Endothelial cell (in vitro differentiated cells): ENCODE measurements around the gene BABAM2. TPM values are rescaled to one million over a fixed set of nuclear protein-coding genes. Genes with fewer than 3 reads are reported as not detected.

ENCODE experiments used
- DNase-seq: peaks from one replicate; pipeline ENCODE4 v3.0.0; 2021; ENCODE audit warnings: low spot score
- H3K27ac Mint-ChIP-seq: one replicate; pipeline ENCODE4 v1.8.0; 2021; ENCODE audit warnings: mixed read lengths, inconsistent platforms; ENCODE audit not compliant: unreplicated experiment
- H3K27me3 Mint-ChIP-seq: one replicate; pipeline ENCODE4 v1.8.0; 2021; ENCODE audit warnings: mild to moderate bottlenecking, moderate library complexity, mixed read lengths, inconsistent platforms; ENCODE audit not compliant: unreplicated experiment
- H3K36me3 Mint-ChIP-seq: one replicate; pipeline ENCODE4 v1.8.0; 2021; ENCODE audit warnings: mild to moderate bottlenecking, low read depth, mixed read lengths, inconsistent platforms; ENCODE audit not compliant: unreplicated experiment
- H3K4me1 Mint-ChIP-seq: one replicate; pipeline ENCODE4 v1.8.0; 2021; ENCODE audit warnings: mild to moderate bottlenecking, mixed read lengths, inconsistent platforms; ENCODE audit not compliant: unreplicated experiment
- H3K4me3 Mint-ChIP-seq: one replicate; pipeline ENCODE4 v1.8.0; 2021; ENCODE audit warnings: mild to moderate bottlenecking, mixed read lengths, inconsistent platforms; ENCODE audit not compliant: unreplicated experiment
- H3K9me3 Mint-ChIP-seq: one replicate; pipeline ENCODE4 v1.8.0; 2021; ENCODE audit warnings: mixed read lengths, inconsistent platforms; ENCODE audit not compliant: unreplicated experiment
- CTCF ChIP-seq: fragments of 200-600 bp; sonication (generic); IDR thresholded peaks from one replicate; pipeline ENCODE4 v1.5.0; 2021; ENCODE audit warnings: antibody characterized with exemption; ENCODE audit not compliant: unreplicated experiment
- total RNA-seq: library from RNA; stranded (reverse); fragmentation: NEBNext Ultra II Directional; extraction: Animal tissue kit (Norgen Biotek cat#: 25700); gene quantifications from one replicate; pipeline ENCODE4 v1.2.1, GENCODE V29; 2021; ENCODE audit not compliant: unreplicated experiment

BABAM2 gene
- total RNA-seq, 1 donor from 2014 or later: 40.2 TPM

DNA sequence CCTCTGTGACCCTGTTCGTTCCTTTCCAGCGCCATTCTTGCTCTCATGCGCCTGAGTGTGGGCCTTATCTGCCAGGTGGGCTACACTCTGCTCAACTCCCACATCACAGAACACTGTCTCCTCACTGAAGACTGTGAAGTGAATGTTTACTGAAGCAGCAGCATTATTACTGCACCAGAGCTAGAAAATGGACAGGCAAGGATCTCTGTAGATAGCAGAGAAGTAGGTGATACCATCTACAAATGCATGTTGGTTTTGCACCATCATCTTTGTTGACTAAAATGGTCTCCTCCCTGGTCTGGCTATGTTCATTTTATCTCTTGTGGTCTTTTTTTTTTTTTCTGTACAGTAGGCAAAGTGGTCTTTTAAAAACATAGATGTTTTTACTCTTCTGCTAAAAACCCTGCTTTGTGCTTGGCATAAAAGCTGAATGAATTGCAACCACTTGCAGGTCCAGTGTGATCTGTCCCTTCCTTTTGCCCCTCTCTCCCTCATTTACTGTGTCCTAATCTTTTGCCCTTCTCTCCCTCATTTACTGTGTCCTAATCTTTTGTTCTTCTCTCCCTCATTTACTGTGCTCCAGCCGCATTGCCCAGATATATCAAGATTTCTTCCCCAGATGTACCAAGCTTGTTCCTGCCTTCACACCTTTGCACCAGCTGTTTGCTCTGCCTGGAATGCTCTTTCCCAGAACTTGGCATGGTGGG lies 35.4 kb downstream of the BABAM2 start:
- H3K9me3 Mint-ChIP-seq: no peaks in the 10 kb centered on the region
- DNase-seq: no peak
- no peak overlapping the region for H3K27ac Mint-ChIP-seq
- no peak for TF ChIP-seq CTCF
- H3K36me3 Mint-ChIP-seq: no peaks in the 10 kb centered on the region
- no peaks in the 10 kb centered on the region for H3K27me3 Mint-ChIP-seq
- H3K4me3 Mint-ChIP-seq: no peak overlapping the region
- H3K4me1 Mint-ChIP-seq: peaks cover 4% of the 10 kb centered on the region

GRCh38 chr2:27929916-27930486 lies 39.5 kb downstream of the BABAM2 start:
- H3K9me3 Mint-ChIP-seq: no peaks in the 10 kb centered on the region
- H3K27ac Mint-ChIP-seq: no peak overlapping the region
- H3K36me3 Mint-ChIP-seq: no peaks in the 10 kb centered on the region
- no peak for DNase-seq
- H3K4me3 Mint-ChIP-seq: no peak overlapping the region
- peaks cover 19% of the 10 kb centered on the region for H3K4me1 Mint-ChIP-seq
- no peaks in the 10 kb centered on the region for H3K27me3 Mint-ChIP-seq
- no peak for TF ChIP-seq CTCF

DNA sequence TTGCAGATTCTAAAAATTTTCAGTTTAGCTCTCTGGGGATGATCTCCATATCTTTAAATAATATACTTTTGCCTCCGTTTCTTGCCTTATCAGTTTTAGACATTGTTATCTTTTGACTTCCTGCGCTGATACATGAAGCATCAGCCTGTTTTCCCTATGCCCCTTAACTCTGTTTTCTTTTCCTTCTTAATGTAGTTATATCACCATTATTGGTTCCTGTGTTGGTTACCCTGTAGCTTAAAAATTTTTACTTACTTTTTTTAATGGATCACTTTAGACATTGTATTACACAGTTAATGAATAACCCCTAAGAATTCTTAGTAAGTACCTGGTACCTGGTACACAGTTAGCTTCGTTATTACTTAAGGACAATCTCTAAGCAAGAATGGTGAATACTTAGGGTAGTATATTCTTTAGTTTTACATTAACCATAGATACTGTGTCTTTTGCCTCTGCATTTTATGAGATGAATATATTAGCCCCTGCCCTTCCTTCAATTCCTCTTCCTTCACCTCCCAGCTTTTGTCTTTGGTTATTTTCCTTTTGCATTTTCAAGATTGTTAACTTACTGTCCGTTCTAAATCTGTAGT lies 40.9 kb downstream of the BABAM2 start:
- no peak overlapping the region for H3K27ac Mint-ChIP-seq
- H3K27me3 Mint-ChIP-seq: no peaks in the 10 kb centered on the region
- no peak for DNase-seq
- H3K36me3 Mint-ChIP-seq: no peaks in the 10 kb centered on the region
- peaks cover 15% of the 10 kb centered on the region for H3K4me1 Mint-ChIP-seq
- no peaks in the 10 kb centered on the region for H3K9me3 Mint-ChIP-seq
- TF ChIP-seq CTCF: no peak
- no peak overlapping the region for H3K4me3 Mint-ChIP-seq

DNA sequence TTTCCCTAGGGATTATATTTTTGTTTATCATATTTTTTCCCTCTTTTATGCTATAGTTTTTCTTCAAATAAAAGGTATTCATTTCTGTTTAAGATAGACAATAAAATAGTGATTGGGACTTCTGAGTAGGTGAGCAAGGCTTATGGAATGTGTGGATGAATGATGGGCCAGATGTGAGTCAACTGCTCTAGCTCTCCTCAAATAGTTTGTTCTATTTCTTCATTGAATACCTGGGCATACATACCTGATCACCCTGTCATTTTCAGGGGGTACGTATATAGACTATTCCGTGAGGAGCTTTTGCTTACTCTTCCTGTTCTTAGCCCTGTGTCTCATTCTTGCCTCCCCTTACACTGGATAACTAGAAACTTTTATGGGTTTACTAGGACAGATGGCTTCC lies 41.9 kb downstream of the BABAM2 start:
- no peak overlapping the region for H3K4me3 Mint-ChIP-seq
- H3K27me3 Mint-ChIP-seq: no peaks in the 10 kb centered on the region
- peaks cover 15% of the 10 kb centered on the region for H3K4me1 Mint-ChIP-seq
- H3K27ac Mint-ChIP-seq: no peak overlapping the region
- no peak for TF ChIP-seq CTCF
- no peaks in the 10 kb centered on the region for H3K9me3 Mint-ChIP-seq
- no peak for DNase-seq
- H3K36me3 Mint-ChIP-seq: no peaks in the 10 kb centered on the region

DNA sequence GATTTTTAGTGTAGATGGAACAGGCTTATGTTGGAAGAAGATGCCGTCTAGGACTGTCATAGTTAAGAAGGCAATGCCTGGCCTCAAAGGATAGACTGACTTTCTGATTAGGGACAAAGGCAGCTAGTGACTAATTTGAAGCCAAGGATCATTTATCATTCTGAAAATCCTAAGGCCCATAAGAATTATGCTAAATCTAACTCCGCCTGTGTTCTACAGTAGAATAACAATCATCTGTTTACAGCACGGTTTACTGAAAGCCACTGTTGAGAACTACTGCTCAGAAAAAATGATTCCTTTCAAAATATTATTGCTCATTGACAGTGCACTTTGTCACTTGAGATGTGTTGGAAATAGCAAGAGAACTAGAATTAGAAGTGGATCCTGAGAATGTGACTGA lies 44.5 kb downstream of the BABAM2 start:
- TF ChIP-seq CTCF: no peak
- no peak for DNase-seq
- H3K27ac Mint-ChIP-seq: no peak overlapping the region
- no peaks in the 10 kb centered on the region for H3K27me3 Mint-ChIP-seq
- H3K36me3 Mint-ChIP-seq: no peaks in the 10 kb centered on the region
- no peak overlapping the region for H3K4me3 Mint-ChIP-seq
- peaks cover 15% of the 10 kb centered on the region for H3K4me1 Mint-ChIP-seq
- H3K9me3 Mint-ChIP-seq: no peaks in the 10 kb centered on the region
